ENCODE results near the gene MS4A8.
"Not testable (repeated sequence)": the region's sequence is repeated elsewhere in the genome, so short reads cannot be mapped to it uniquely, and the experiment has no call there.

The MS4A8 gene

DNA sequence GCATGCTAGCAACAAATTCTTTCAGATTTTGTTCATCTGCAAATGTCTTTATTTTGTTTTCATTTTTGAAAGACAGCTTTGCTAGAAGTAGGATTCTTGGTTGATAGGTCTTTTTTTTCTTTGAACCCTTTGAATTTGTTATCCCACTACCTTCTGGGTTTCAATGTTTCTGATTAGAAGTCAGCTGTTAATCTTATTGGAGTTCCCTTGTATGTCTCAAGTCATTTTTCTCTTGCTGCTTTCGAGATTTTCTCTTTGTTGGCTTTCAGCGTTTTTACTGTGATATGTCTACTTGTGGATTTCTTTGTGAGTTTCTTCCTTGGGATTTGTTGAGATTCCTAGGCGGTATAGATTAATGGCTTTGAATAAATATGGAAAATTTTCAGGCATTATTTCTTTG lies 27.2 kb upstream of the MS4A8 start (continued):
- TF ChIP-seq, protein P1, sequence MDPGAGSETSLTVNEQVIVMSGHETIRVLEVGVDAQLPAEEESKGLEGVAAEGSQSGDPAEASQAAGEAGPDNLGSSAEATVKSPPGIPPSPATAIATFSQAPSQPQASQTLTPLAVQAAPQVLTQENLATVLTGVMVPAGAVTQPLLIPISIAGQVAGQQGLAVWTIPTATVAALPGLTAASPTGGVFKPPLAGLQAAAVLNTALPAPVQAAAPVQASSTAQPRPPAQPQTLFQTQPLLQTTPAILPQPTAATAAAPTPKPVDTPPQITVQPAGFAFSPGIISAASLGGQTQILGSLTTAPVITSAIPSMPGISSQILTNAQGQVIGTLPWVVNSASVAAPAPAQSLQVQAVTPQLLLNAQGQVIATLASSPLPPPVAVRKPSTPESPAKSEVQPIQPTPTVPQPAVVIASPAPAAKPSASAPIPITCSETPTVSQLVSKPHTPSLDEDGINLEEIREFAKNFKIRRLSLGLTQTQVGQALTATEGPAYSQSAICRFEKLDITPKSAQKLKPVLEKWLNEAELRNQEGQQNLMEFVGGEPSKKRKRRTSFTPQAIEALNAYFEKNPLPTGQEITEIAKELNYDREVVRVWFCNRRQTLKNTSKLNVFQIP (CRISPR knock-in tag; IDR thresholded peaks at IDR 0.05; ENCODE audit: borderline replicate concordance, low read depth) = no peak
- TF ChIP-seq ZC3H10 (CRISPR knock-in tag; IDR thresholded peaks at IDR 0.05) (no peak), OSR1 (CRISPR knock-in tag; IDR thresholded peaks at IDR 0.05) (no peak), CSDC2 (CRISPR knock-in tag; IDR thresholded peaks at IDR 0.05) (no peak), ISL1 (CRISPR knock-in tag; IDR thresholded peaks at IDR 0.05) (no peak)

DNA sequence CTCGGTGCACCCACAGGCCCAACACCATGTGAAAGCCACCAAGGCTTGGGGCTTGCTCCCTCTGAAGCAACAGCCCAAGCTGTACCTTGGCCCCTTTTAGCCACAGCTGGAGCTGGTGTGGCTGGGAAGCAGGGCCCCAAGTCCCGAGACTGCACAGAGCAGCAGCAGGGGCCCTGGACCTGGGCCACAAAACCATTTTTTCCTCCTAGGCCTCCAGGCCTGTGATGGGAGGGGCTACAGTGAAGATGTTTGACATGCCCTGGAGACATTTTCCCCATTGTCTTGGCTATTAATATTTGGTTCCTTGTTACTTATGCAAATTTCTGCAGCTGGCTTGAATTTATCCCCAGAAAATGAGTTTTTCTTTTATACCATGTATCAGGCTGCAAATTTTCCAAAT lies 21.2 kb upstream of the MS4A8 start:
- ATAC-seq = not testable (repeated sequence)

DNA sequence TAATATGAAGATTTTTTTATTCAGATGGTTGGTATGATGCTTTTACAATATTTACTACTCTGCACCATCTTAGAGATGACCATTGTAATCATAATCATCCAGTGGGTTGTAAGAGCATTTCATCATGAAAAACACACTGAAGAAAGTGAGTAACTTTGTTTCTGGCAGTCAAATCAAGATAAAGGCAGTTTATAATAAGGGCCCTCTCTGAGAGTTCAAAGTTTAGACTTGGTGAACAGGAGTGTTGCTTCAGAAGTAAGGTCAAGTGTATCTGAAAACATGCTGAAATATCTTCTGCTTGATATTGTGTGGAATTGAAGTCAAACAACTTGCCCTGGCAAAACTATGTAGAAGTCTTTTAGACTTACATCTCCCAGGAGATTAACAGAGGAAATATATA lies 19.5 kb upstream of the MS4A8 start:
- TF ChIP-seq, protein P2, sequence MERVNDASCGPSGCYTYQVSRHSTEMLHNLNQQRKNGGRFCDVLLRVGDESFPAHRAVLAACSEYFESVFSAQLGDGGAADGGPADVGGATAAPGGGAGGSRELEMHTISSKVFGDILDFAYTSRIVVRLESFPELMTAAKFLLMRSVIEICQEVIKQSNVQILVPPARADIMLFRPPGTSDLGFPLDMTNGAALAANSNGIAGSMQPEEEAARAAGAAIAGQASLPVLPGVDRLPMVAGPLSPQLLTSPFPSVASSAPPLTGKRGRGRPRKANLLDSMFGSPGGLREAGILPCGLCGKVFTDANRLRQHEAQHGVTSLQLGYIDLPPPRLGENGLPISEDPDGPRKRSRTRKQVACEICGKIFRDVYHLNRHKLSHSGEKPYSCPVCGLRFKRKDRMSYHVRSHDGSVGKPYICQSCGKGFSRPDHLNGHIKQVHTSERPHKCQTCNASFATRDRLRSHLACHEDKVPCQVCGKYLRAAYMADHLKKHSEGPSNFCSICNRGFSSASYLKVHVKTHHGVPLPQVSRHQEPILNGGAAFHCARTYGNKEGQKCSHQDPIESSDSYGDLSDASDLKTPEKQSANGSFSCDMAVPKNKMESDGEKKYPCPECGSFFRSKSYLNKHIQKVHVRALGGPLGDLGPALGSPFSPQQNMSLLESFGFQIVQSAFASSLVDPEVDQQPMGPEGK (CRISPR knock-in tag; IDR thresholded peaks at IDR 0.05; ENCODE audit: borderline replicate concordance) = no peak
- TF ChIP-seq OSR1 (CRISPR knock-in tag; IDR thresholded peaks at IDR 0.05) = no peak
- TF ChIP-seq ZNF70 (CRISPR knock-in tag; IDR thresholded peaks at IDR 0.05) = no peak
- TF ChIP-seq TOX (CRISPR knock-in tag; IDR thresholded peaks at IDR 0.05; ENCODE audit: borderline replicate concordance) = no peak
- TF ChIP-seq SNAI2 (CRISPR knock-in tag; IDR thresholded peaks at IDR 0.05) = no peak
- TF ChIP-seq, protein P3, sequence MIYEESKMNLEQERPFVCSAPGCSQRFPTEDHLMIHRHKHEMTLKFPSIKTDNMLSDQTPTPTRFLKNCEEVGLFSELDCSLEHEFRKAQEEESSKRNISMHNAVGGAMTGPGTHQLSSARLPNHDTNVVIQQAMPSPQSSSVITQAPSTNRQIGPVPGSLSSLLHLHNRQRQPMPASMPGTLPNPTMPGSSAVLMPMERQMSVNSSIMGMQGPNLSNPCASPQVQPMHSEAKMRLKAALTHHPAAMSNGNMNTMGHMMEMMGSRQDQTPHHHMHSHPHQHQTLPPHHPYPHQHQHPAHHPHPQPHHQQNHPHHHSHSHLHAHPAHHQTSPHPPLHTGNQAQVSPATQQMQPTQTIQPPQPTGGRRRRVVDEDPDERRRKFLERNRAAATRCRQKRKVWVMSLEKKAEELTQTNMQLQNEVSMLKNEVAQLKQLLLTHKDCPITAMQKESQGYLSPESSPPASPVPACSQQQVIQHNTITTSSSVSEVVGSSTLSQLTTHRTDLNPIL (CRISPR knock-in tag; IDR thresholded peaks at IDR 0.05; ENCODE audit: low read depth) = no peak
- TF ChIP-seq ZNF8 (CRISPR knock-in tag; IDR thresholded peaks at IDR 0.05) = no peak
- TF ChIP-seq RARB (CRISPR knock-in tag; IDR thresholded peaks at IDR 0.05) = no peak
- TF ChIP-seq GLIS3 (CRISPR knock-in tag; IDR thresholded peaks at IDR 0.05) = no peak
- no peak for TF ChIP-seq ZNF565 (CRISPR knock-in tag; conservative IDR thresholded peaks at IDR 0.05; ENCODE audit: low read depth)
- no peak for TF ChIP-seq PPARA (CRISPR knock-in tag; IDR thresholded peaks at IDR 0.05; ENCODE audit: borderline replicate concordance)
- no peak for TF ChIP-seq TCF4 (CRISPR knock-in tag; IDR thresholded peaks at IDR 0.05; ENCODE audit: borderline replicate concordance)
- TF ChIP-seq ESRRG (CRISPR knock-in tag; IDR thresholded peaks at IDR 0.05) = no peak
- no peak for TF ChIP-seq CSDC2 (CRISPR knock-in tag; IDR thresholded peaks at IDR 0.05)
- TF ChIP-seq, protein P1 (CRISPR knock-in tag; IDR thresholded peaks at IDR 0.05; ENCODE audit: borderline replicate concordance, low read depth) = no peak
- TF ChIP-seq, protein P4, sequence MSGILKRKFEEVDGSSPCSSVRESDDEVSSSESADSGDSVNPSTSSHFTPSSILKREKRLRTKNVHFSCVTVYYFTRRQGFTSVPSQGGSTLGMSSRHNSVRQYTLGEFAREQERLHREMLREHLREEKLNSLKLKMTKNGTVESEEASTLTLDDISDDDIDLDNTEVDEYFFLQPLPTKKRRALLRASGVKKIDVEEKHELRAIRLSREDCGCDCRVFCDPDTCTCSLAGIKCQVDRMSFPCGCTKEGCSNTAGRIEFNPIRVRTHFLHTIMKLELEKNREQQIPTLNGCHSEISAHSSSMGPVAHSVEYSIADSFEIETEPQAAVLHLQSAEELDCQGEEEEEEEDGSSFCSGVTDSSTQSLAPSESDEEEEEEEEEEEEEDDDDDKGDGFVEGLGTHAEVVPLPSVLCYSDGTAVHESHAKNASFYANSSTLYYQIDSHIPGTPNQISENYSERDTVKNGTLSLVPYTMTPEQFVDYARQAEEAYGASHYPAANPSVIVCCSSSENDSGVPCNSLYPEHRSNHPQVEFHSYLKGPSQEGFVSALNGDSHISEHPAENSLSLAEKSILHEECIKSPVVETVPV (CRISPR knock-in tag; IDR thresholded peaks at IDR 0.05) = no peak
- no peak for TF ChIP-seq ZFP30 (CRISPR knock-in tag; IDR thresholded peaks at IDR 0.05)
- no peak for TF ChIP-seq ISL1 (CRISPR knock-in tag; IDR thresholded peaks at IDR 0.05)
- no peak for ATAC-seq

DNA sequence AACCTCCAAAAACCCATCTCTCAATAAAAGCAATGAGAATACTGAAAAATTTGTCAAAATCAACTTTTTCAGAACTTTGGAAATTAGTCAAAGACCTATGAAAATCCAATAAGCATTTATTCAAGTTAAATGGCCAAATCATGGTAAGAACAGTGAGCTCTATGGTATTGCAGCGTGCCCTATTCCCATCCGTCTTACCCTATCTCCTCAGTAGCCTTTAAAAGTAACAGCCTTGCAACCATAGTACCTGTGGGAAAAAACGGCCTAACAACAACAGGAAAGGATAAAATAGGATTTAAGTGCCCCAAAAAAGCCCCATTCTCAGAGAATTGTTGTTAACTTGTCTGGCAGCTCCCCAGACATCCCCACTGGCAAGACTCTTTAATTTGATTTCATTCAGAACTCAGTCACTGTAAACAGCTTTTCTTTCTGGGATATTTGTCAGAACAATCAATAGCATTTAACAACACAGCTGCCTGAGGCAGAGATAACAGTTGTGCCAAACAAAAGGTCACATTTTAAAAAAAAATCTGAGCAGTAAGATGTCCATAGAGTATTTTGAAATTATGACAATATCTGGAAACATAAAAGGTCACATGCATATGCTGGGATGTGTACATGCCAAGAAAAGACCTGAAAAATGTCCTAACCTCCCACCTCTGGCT lies 18.8 kb upstream of the MS4A8 start:
- no peak for ATAC-seq
- TF ChIP-seq ZNF70 (CRISPR knock-in tag; IDR thresholded peaks at IDR 0.05) (no peak), ZFP3 (CRISPR knock-in tag; IDR thresholded peaks at IDR 0.05) (no peak), TOX (CRISPR knock-in tag; IDR thresholded peaks at IDR 0.05; ENCODE audit: borderline replicate concordance) (no peak), ZNF8 (CRISPR knock-in tag; IDR thresholded peaks at IDR 0.05) (no peak), ZFP30 (CRISPR knock-in tag; IDR thresholded peaks at IDR 0.05) (no peak), ESRRG (CRISPR knock-in tag; IDR thresholded peaks at IDR 0.05) (no peak), PPARA (CRISPR knock-in tag; IDR thresholded peaks at IDR 0.05; ENCODE audit: borderline replicate concordance) (no peak), SNAI2 (CRISPR knock-in tag; IDR thresholded peaks at IDR 0.05) (no peak), TCF4 (CRISPR knock-in tag; IDR thresholded peaks at IDR 0.05; ENCODE audit: borderline replicate concordance) (no peak), ISL1 (CRISPR knock-in tag; IDR thresholded peaks at IDR 0.05) (no peak)
- TF ChIP-seq, protein P1 (CRISPR knock-in tag; IDR thresholded peaks at IDR 0.05; ENCODE audit: borderline replicate concordance, low read depth) = no peak
- TF ChIP-seq, protein P3 (CRISPR knock-in tag; IDR thresholded peaks at IDR 0.05; ENCODE audit: low read depth) = no peak
- TF ChIP-seq, protein P4 (CRISPR knock-in tag; IDR thresholded peaks at IDR 0.05) = no peak

All from SK-N-SH treated with all-trans-retinoic acid at 6 μM for 48 hours (cell line).